Cerebellar nuclear complex (tissue), 1 donor: Measurements from ENCODE around the gene SFI1.
"Not testable (repeated sequence)": the region's sequence is repeated elsewhere in the genome, so short reads cannot be mapped to it uniquely, and the experiment has no call there.

Experiments used
- DNase-seq, 2 experiments: peaks; one replicate each; lab custom pipeline; 2025; lab: John Stamatoyannopoulos, UW

Gene SFI1

GRCh38 chr22:31491218-31491962 is 4.9 kb upstream of the SFI1 start:
- DNase-seq: no peak

- no peak for DNase-seq
These were observed 4.2 kb upstream of the SFI1 start for GRCh38 chr22:31492151-31492550.

- not testable (repeated sequence) for DNase-seq
These were observed 3.0 kb upstream of the SFI1 start for GRCh38 chr22:31493355-31493754.

GRCh38 chr22:31495343-31495742 is 993 bp upstream of the SFI1 start:
- DNase-seq: no peak

- no peak for DNase-seq
These were observed 405 bp downstream of the SFI1 start for GRCh38 chr22:31496735-31497146.

- DNase-seq: no peak
These were observed 1.0 kb downstream of the SFI1 start for GRCh38 chr22:31497148-31497938.

GRCh38 chr22:31501738-31502137 is 5.4 kb downstream of the SFI1 start:
- no peak for DNase-seq

GRCh38 chr22:31503211-31503964 is 7.1 kb downstream of the SFI1 start:
- no peak for DNase-seq

GRCh38 chr22:31504282-31504681 is 7.9 kb downstream of the SFI1 start:
- DNase-seq: no peak

GRCh38 chr22:31507517-31507916 is 11.2 kb downstream of the SFI1 start:
- not testable (repeated sequence) for DNase-seq

GRCh38 chr22:31508536-31508935 is 12.2 kb downstream of the SFI1 start:
- no peak for DNase-seq

GRCh38 chr22:31509061-31509762 is 12.9 kb downstream of the SFI1 start:
- no peak for DNase-seq

- DNase-seq: no peak
These were observed 23.7 kb downstream of the SFI1 start for GRCh38 chr22:31520051-31520450.

GRCh38 chr22:31524132-31524531 is 27.8 kb downstream of the SFI1 start:
- not testable (repeated sequence) for DNase-seq

- no peak for DNase-seq
These were observed 29.9 kb downstream of the SFI1 start for GRCh38 chr22:31526270-31526669.

GRCh38 chr22:31530823-31531195 is 34.5 kb downstream of the SFI1 start:
- no peak for DNase-seq

GRCh38 chr22:31532060-31532459 is 35.7 kb downstream of the SFI1 start:
- no peak for DNase-seq

- DNase-seq: no peak
These were observed 37.0 kb downstream of the SFI1 start for GRCh38 chr22:31533374-31533773.

GRCh38 chr22:31537019-31537535 is 40.7 kb downstream of the SFI1 start:
- no peak for DNase-seq

GRCh38 chr22:31538815-31539214 is 42.5 kb downstream of the SFI1 start:
- no peak for DNase-seq

GRCh38 chr22:31540166-31540565 is 43.8 kb downstream of the SFI1 start:
- not testable (repeated sequence) for DNase-seq

GRCh38 chr22:31540966-31541365 is 44.6 kb downstream of the SFI1 start:
- DNase-seq: no peak
